Esophagus squamous epithelium (tissue), 5 donors: Measurements from ENCODE around the gene DNM3. TPM values are rescaled to one million over a fixed set of nuclear protein-coding genes. Genes with fewer than 3 reads are reported as not detected.

Experiments
- DNase-seq: peaks from one replicate; lab custom pipeline; 2025; lab: John Stamatoyannopoulos, UW
- H3K27ac ChIP-seq, 4 donors: fragments of 200-600 bp; sonication (generic); one replicate each; pipeline ENCODE4 v1.5.1; 2016 to 2019; ENCODE audit warnings: mild to moderate bottlenecking in 1 of 4
- H3K27me3 ChIP-seq, 4 donors: fragments of 200-600 bp; sonication (generic); 1 replicate in 3 of 4; 2 replicates in 1 of 4; pipeline versions ENCODE4 v1.5.1 to v1.6.0; 2017 to 2021; ENCODE audit warnings: antibody characterized with exemption in 1 of 4
- H3K36me3 ChIP-seq, 3 donors: fragments of 200-600 bp; sonication (generic); one replicate each; pipeline ENCODE4 v1.5.1; 2016 to 2019
- H3K4me1 ChIP-seq, 3 donors: fragments of 200-600 bp; sonication (generic); one replicate each; pipeline ENCODE4 v1.5.1; 2017 to 2019
- H3K4me3 ChIP-seq, 4 donors: fragments of 200-600 bp; sonication (generic); 1 replicate in 3 of 4; 2 replicates in 1 of 4; pipeline ENCODE4 v1.5.1; 2016 to 2019; ENCODE audit warnings: mild to moderate bottlenecking in 2 of 4, moderate library complexity in 1 of 4
- H3K9me3 ChIP-seq, 3 donors: fragments of 200-600 bp; sonication (generic); one replicate each; pipeline ENCODE4 v1.5.1; 2016 to 2019
- POLR2A ChIP-seq, 4 donors: fragments of 450-650 bp; IDR thresholded peaks; one replicate each; pipeline ENCODE4 v1.6.1; 2017; ENCODE audit warnings: antibody characterized with exemption in 4 of 4, mild to moderate bottlenecking in 4 of 4, moderate library complexity in 3 of 4
- WGBS, 2 donors: methylation state at CpG; one replicate each; pipeline ENCODE4 v1.1.5; 2018; 5-methylcytosine and 5-hydroxymethylcytosine counted together
- intact Hi-C: fragments of 100-400 bp; cut with DNase I; formaldehyde crosslinking; loops from one replicate; pipeline ENCODE4 v1.15.0; 2022
- total RNA-seq, 4 donors: library from RNA; depleted of rRNA; stranded (reverse); fragments of >200 nt; gene quantifications; one replicate each; pipeline ENCODE4 v1.1.0, GENCODE V29; 2016
- TF ChIP-seq, protein P1 (sequence below), 6 experiments: fragments of 450-650 bp in 4 of 6; fragments of 200-600 bp in 2 of 6; sonication (generic) in 2 of 6; IDR thresholded peaks; one replicate each; pipeline ENCODE4 v1.5.1; 2016 to 2019; ENCODE audit warnings: antibody characterized with exemption in 6 of 6, mild to moderate bottlenecking in 4 of 6, moderate library complexity in 4 of 6
- donor health status: DM: yes; HTN: yes; CAD: no.

The DNM3 gene
- total RNA-seq, 4 donors from 2014 or later, result 0.91 to 3.2 (median 1.8) TPM

DNA sequence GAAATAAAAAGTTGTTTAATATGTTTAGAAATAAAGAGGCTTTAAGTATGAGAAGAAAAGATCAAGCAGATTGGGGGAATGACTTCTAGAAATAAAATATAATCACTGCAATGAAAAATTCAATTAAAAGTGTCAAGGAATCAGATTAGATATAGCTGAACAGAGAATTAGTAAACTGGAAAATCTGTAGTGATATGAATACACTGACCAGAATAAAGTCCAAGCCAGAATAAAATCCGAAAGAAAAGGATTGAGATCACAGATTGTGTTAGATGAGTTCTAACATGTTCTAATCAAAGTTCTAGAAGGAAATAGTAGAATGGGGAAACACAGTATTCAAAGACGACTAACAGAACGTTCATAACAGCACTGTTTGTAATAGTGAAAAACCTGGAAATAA is 506.1 kb downstream of the DNM3 start:
- DNase-seq, result no peak
- intact Hi-C loops, result no loop called here
- Histone ChIP-seq H3K27ac (no peak overlapping the region), H3K4me1 (peaks cover 0 to 21% (median 9%) of the 10 kb centered on the region in 3 donors), H3K27me3 (no peaks in the 10 kb centered on the region), H3K36me3 (no peaks in the 10 kb centered on the region), H3K9me3 (peaks cover 0 to 9% (median 0%) of the 10 kb centered on the region in 3 donors), H3K4me3 (no peak overlapping the region)
- WGBS, 2 donors, result 88 to 90% methylated on average over 3 of the region's 3 CpGs
- no peak for TF ChIP-seq POLR2A (IDR thresholded peaks at IDR 0.05)
- TF ChIP-seq, protein P1, sequence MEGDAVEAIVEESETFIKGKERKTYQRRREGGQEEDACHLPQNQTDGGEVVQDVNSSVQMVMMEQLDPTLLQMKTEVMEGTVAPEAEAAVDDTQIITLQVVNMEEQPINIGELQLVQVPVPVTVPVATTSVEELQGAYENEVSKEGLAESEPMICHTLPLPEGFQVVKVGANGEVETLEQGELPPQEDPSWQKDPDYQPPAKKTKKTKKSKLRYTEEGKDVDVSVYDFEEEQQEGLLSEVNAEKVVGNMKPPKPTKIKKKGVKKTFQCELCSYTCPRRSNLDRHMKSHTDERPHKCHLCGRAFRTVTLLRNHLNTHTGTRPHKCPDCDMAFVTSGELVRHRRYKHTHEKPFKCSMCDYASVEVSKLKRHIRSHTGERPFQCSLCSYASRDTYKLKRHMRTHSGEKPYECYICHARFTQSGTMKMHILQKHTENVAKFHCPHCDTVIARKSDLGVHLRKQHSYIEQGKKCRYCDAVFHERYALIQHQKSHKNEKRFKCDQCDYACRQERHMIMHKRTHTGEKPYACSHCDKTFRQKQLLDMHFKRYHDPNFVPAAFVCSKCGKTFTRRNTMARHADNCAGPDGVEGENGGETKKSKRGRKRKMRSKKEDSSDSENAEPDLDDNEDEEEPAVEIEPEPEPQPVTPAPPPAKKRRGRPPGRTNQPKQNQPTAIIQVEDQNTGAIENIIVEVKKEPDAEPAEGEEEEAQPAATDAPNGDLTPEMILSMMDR (IDR thresholded peaks at IDR 0.05), result no peak

- Histone ChIP-seq H3K27ac (no peak overlapping the region), H3K4me1 (peaks cover 0 to 6% (median 0%) of the 10 kb centered on the region in 3 donors), H3K36me3 (no peaks in the 10 kb centered on the region), H3K4me3 (no peak overlapping the region), H3K27me3 (no peaks in the 10 kb centered on the region), H3K9me3 (peaks cover 0 to 9% (median 0%) of the 10 kb centered on the region in 3 donors)
- intact Hi-C loops, result no loop called here
- DNase-seq, result no peak
- no peak for TF ChIP-seq POLR2A (IDR thresholded peaks at IDR 0.05)
- TF ChIP-seq, protein P1 (IDR thresholded peaks at IDR 0.05), result no peak
Observed at GRCh38 chr1:172350856-172351255, 509.6 kb downstream of the DNM3 start.

DNA sequence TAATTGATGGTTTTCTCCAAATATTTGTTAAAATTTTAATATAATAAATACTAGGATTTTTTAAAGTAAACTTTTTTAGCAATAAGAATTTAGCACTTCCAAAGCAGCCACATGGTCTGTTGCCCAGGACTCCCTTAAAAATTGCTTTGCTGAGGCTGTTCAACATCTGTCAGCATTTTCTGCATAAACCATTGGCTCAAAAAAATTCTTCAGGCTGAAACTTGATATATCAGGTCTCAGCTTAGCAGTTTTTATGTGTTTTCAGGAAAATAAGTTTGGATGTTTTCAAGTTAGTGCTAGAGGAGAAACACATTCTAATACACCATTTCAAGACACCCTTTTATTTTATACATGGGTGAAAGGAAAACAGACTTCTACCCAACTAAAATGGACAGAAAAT is 510.0 kb downstream of the DNM3 start:
- intact Hi-C loops, result no loop called here
- Histone ChIP-seq H3K36me3 (no peaks in the 10 kb centered on the region), H3K9me3 (peaks cover 0 to 9% (median 0%) of the 10 kb centered on the region in 3 donors), H3K27ac (no peak overlapping the region), H3K4me1 (peaks cover 0 to 6% (median 0%) of the 10 kb centered on the region in 3 donors), H3K27me3 (no peaks in the 10 kb centered on the region), H3K4me3 (no peak overlapping the region)
- no peak for TF ChIP-seq POLR2A (IDR thresholded peaks at IDR 0.05)
- TF ChIP-seq, protein P1 (IDR thresholded peaks at IDR 0.05), result no peak
- DNase-seq, result no peak

DNA sequence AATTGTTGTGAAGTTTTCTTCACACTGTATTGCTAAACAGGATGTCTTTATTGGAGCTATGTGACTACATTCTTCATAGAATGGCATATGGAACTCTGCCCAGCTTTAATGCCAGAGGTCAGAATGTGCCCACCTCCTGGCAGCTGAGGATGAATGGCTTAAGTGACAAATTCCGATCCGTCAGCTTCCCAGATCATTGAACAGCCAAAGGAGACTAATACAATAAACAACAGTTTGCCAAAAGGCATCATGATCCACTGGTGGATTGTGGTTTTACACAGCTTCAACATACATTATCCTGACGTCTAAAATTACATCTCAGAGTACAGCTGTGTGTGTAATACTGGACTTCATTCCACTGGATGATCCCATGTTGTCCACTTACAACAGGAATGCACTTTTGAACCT is 510.5 kb downstream of the DNM3 start:
- H3K9me3 ChIP-seq, result peaks cover 0 to 9% (median 0%) of the 10 kb centered on the region in 3 donors
- no peak for DNase-seq
- TF ChIP-seq POLR2A (IDR thresholded peaks at IDR 0.05), result no peak
- TF ChIP-seq, protein P1 (IDR thresholded peaks at IDR 0.05), result no peak
- H3K27me3 ChIP-seq, result no peaks in the 10 kb centered on the region
- peaks cover 0 to 6% (median 0%) of the 10 kb centered on the region in 3 donors for H3K4me1 ChIP-seq
- intact Hi-C loops, result no loop called here
- no peaks in the 10 kb centered on the region for H3K36me3 ChIP-seq
- H3K27ac ChIP-seq, result no peak overlapping the region
- 28 to 50% methylated on average over 3 of the region's 3 CpGs for WGBS, 2 donors
- H3K4me3 ChIP-seq, result no peak overlapping the region

DNA sequence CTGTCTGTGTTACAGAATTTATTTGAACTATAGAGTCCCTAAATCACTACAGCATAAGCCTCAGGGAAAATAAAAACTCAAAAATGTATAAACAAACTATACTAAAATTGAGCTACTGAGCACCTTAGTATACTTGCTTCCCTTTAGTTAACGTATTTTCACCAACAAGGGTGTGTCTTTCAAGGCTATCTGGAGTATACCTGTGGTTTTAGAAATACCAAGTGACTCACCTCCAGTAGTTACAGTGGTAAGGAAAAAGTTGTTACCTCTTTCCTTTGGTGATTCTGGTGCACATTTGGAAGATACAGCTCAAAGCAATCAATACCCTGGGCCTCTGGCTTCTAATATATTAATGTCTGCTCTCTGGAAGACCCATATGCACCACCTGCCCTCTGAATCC is 511.1 kb downstream of the DNM3 start:
- no peaks in the 10 kb centered on the region for H3K27me3 ChIP-seq
- H3K9me3 ChIP-seq, result peaks cover 0 to 5% (median 0%) of the 10 kb centered on the region in 3 donors
- intact Hi-C loops, result no loop called here
- H3K36me3 ChIP-seq, result no peaks in the 10 kb centered on the region
- no peak overlapping the region for H3K4me3 ChIP-seq
- 26 to 44% methylated on average over 1 of the region's 1 CpG for WGBS, 2 donors
- no peak for TF ChIP-seq POLR2A (IDR thresholded peaks at IDR 0.05)
- TF ChIP-seq, protein P1 (IDR thresholded peaks at IDR 0.05), result no peak
- H3K27ac ChIP-seq, result no peak overlapping the region
- no peak for DNase-seq
- H3K4me1 ChIP-seq, result peaks cover 0 to 6% (median 0%) of the 10 kb centered on the region in 3 donors
